Measurements from ENCODE around the gene MMD. TPM values are rescaled to one million over a fixed set of nuclear protein-coding genes. Genes with fewer than 3 reads are reported as not detected.
A peak's percentile ranks its signal among the peaks of the same experiment; 100 is the strongest.

MMD gene
- total and polyA plus RNA-seq, 2 of the 13 experiments (the other 11 are each of a cell fraction or from before 2014, with no cell fraction given): 121 to 225 TPM

GRCh38 chr17:55454906-55455474, 33.4 kb upstream of the MMD start (continued):
- TF ChIP-seq TCF7L2 (IDR thresholded peaks at IDR 0.05; ENCODE audit: low read depth, low read length) (no peak), PHF8 (CRISPR knock-in tag; IDR thresholded peaks at IDR 0.05) (no peak), ZBTB3 (CRISPR knock-in tag; IDR thresholded peaks at IDR 0.05; ENCODE audit: borderline replicate concordance, low read depth) (no peak), ARNTL (CRISPR knock-in tag; IDR thresholded peaks at IDR 0.05) (no peak), ZNF678 (CRISPR knock-in tag; IDR thresholded peaks at IDR 0.05) (no peak), ZNF44 (CRISPR knock-in tag; IDR thresholded peaks at IDR 0.05) (no peak), ATF4 (CRISPR knock-in tag; IDR thresholded peaks at IDR 0.05) (peak in 1 of 2 experiments; percentile 53; a peak in 1 of 4 replicates), TBL1XR1 (IDR thresholded peaks at IDR 0.05; ENCODE audit: borderline replicate concordance, low read length, partially characterized antibody) (peak; percentile 85), SP140L (CRISPR knock-in tag; IDR thresholded peaks at IDR 0.05; ENCODE audit: borderline replicate concordance) (no peak), ZBED4 (CRISPR knock-in tag; IDR thresholded peaks at IDR 0.05; ENCODE audit: borderline replicate concordance) (no peak), ZBTB21 (CRISPR knock-in tag; IDR thresholded peaks at IDR 0.05) (no peak), ZNF574 (CRISPR knock-in tag; IDR thresholded peaks at IDR 0.05) (no peak), MXD3 (CRISPR knock-in tag; IDR thresholded peaks at IDR 0.05) (no peak), NFE2L2 (IDR thresholded peaks at IDR 0.05; ENCODE audit: low read length) (no peak), ZNF609 (CRISPR knock-in tag; IDR thresholded peaks at IDR 0.05; ENCODE audit: borderline replicate concordance) (peak; percentile 19; the same call in 1 of the 2 replicates)
